H9 (cell line): ENCODE data around the gene CRYGN. TPM values are rescaled to one million over a fixed set of nuclear protein-coding genes. Genes with fewer than 3 reads are reported as not detected.

Experiments used
- DNase-seq: peaks from one replicate; pipeline ENCODE4 v3.0.0-alpha.2; 2017
- H2AFZ ChIP-seq: one replicate; pipeline ENCODE4 v1.6.1; 2013; ENCODE audit warnings: mild to moderate bottlenecking, low read length, control low read depth, moderate library complexity
- H2AK5ac ChIP-seq: 2 replicates; pipeline ENCODE4 v1.6.1; 2013; ENCODE audit warnings: low read length, control low read depth, mixed read lengths; ENCODE audit not compliant: insufficient read length
- H2BK120ac ChIP-seq: one replicate; pipeline ENCODE4 v1.6.1; 2013; ENCODE audit warnings: low read depth, mild to moderate bottlenecking, low read length, control low read depth, inconsistent platforms; ENCODE audit not compliant: poor library complexity, severe bottlenecking
- H2BK12ac ChIP-seq: 2 replicates; pipeline ENCODE4 v1.6.1; 2013; ENCODE audit warnings: low read length, control low read depth, mixed read lengths, low read depth; ENCODE audit not compliant: insufficient read length
- H2BK15ac ChIP-seq: 2 replicates; pipeline ENCODE4 v1.6.1; 2013; ENCODE audit warnings: low read depth, low read length, control low read depth
- H2BK20ac ChIP-seq: one replicate; pipeline ENCODE4 v1.6.1; 2013; ENCODE audit warnings: low read depth, mild to moderate bottlenecking, low read length, control low read depth, inconsistent platforms; ENCODE audit not compliant: poor library complexity, severe bottlenecking
- H2BK5ac ChIP-seq: 2 replicates; pipeline ENCODE4 v1.6.1; 2013; ENCODE audit warnings: low read length, control low read depth, mixed read lengths; ENCODE audit not compliant: insufficient read length
- H3K14ac ChIP-seq: 2 replicates; pipeline ENCODE4 v1.6.1; 2013; ENCODE audit warnings: low read length, control low read depth; ENCODE audit not compliant: insufficient read depth
- H3K18ac ChIP-seq: 2 replicates; pipeline ENCODE4 v1.6.1; 2013; ENCODE audit warnings: low read depth, mild to moderate bottlenecking, mixed read lengths, low read length, control low read depth; ENCODE audit not compliant: insufficient read length
- H3K23ac ChIP-seq: 2 replicates; pipeline ENCODE4 v1.6.1; 2013; ENCODE audit warnings: low read length, control low read depth, mixed read lengths, low read depth; ENCODE audit not compliant: insufficient read length
- H3K23me2 ChIP-seq: 2 replicates; pipeline ENCODE4 v1.6.1; 2013; ENCODE audit warnings: low read depth, mild to moderate bottlenecking, mixed read lengths, low read length, control low read depth; ENCODE audit not compliant: insufficient read length, poor library complexity, severe bottlenecking
- H3K27ac ChIP-seq: 2 replicates; pipeline ENCODE4 v1.5.1; 2013; ENCODE audit warnings: low read length, control low read depth, mixed read lengths, low read depth; ENCODE audit not compliant: insufficient read length
- H3K27me3 ChIP-seq: 2 replicates; pipeline ENCODE4 v1.6.1; 2013; ENCODE audit warnings: low read length, control low read depth, inconsistent platforms; ENCODE audit not compliant: insufficient read depth
- H3K4ac ChIP-seq: 2 replicates; pipeline ENCODE4 v1.6.1; 2013; ENCODE audit warnings: low read depth, mild to moderate bottlenecking, control low read depth, inconsistent platforms, low read length, moderate library complexity
- H3K4me1 ChIP-seq: 2 replicates; pipeline ENCODE4 v1.6.1; 2013; ENCODE audit warnings: low read length, control low read depth, inconsistent platforms; ENCODE audit not compliant: insufficient read depth
- H3K4me2 ChIP-seq: 2 replicates; pipeline ENCODE4 v1.6.1; 2013; ENCODE audit warnings: low read length, control low read depth, mixed read lengths; ENCODE audit not compliant: insufficient read length, insufficient read depth
- H3K56ac ChIP-seq: 2 replicates; pipeline ENCODE4 v1.6.1; 2013; ENCODE audit warnings: low read depth, mild to moderate bottlenecking, mixed read lengths, low read length, control low read depth; ENCODE audit not compliant: insufficient read length
- H3K79me1 ChIP-seq: 2 replicates; pipeline ENCODE4 v1.6.1; 2013; ENCODE audit warnings: low read depth, mild to moderate bottlenecking, moderate library complexity, low read length, control low read depth, inconsistent platforms; ENCODE audit not compliant: insufficient read depth, poor library complexity, severe bottlenecking
- H3K79me2 ChIP-seq: 2 replicates; pipeline ENCODE4 v1.6.1; 2013; ENCODE audit warnings: low read length, control low read depth, inconsistent platforms; ENCODE audit not compliant: insufficient read depth
- H3K9ac ChIP-seq: 2 replicates; pipeline ENCODE4 v1.6.1; 2013; ENCODE audit warnings: low read length, control low read depth, mixed read lengths; ENCODE audit not compliant: insufficient read length; ENCODE audit errors: extremely low read depth
- H3K9me3 ChIP-seq: one replicate; pipeline ENCODE4 v1.6.1; 2013; ENCODE audit warnings: low read depth, low read length, inconsistent platforms; ENCODE audit not compliant: control insufficient read depth
- H3T11ph ChIP-seq: one replicate; pipeline ENCODE4 v1.6.1; 2013; ENCODE audit warnings: mild to moderate bottlenecking, low read length, control low read depth, inconsistent platforms
- H4K20me1 ChIP-seq: one replicate; pipeline ENCODE4 v1.6.1; 2013; ENCODE audit not compliant: control insufficient read depth, insufficient read length, insufficient read depth
- H4K5ac ChIP-seq: 2 replicates; pipeline ENCODE4 v1.6.1; 2013; ENCODE audit warnings: low read depth, mild to moderate bottlenecking, mixed read lengths, low read length, control low read depth; ENCODE audit not compliant: insufficient read length
- H4K8ac ChIP-seq: replicated peaks from 2 replicates; pipeline ENCODE4 v1.6.1; 2013; ENCODE audit warnings: low read length, control low read depth, mixed read lengths, low read depth; ENCODE audit not compliant: insufficient read length
- H4K91ac ChIP-seq: 2 replicates; pipeline ENCODE4 v1.6.1; 2013; ENCODE audit warnings: low read depth, mild to moderate bottlenecking, moderate library complexity, mixed read lengths, low read length, control low read depth; ENCODE audit not compliant: insufficient read length
- H3K27ac Mint-ChIP-seq, 3 experiments: 2 replicates in 2 of 3; 3 replicates in 1 of 3; pipeline ENCODE4 v1.8.0; 2020 to 2021; ENCODE audit warnings: mixed read lengths in 3 of 3, mild to moderate bottlenecking in 1 of 3, moderate library complexity in 1 of 3
- H3K27me3 Mint-ChIP-seq: 2 replicates; pipeline ENCODE4 v1.8.0; 2021; ENCODE audit warnings: low read depth, mild to moderate bottlenecking, moderate library complexity, mixed read lengths
- H3K36me3 Mint-ChIP-seq, 3 experiments: 2 replicates in 2 of 3; 3 replicates in 1 of 3; pipeline ENCODE4 v1.8.0; 2020 to 2021; ENCODE audit warnings: low read depth in 3 of 3, mixed read lengths in 3 of 3; ENCODE audit not compliant: insufficient read depth in 1 of 3
- H3K4me1 Mint-ChIP-seq, 2 experiments: 2 replicates each; pipeline ENCODE4 v1.8.0; 2020; ENCODE audit warnings: mixed read lengths in 2 of 2
- H3K4me3 Mint-ChIP-seq, 2 experiments: 2 replicates in 1 of 2; 3 replicates in 1 of 2; pipeline ENCODE4 v1.8.0; 2020 to 2021; ENCODE audit warnings: mild to moderate bottlenecking in 2 of 2, mixed read lengths in 2 of 2, moderate library complexity in 1 of 2
- H3K9me3 Mint-ChIP-seq, 2 experiments: 2 replicates in 1 of 2; 3 replicates in 1 of 2; pipeline ENCODE4 v1.8.0; 2020; ENCODE audit warnings: mild to moderate bottlenecking in 2 of 2, mixed read lengths in 2 of 2, moderate library complexity in 1 of 2
- WGBS: extraction: QIAGEN DNeasy Blood & Tissue Kit; methylation state at CpG from one replicate; pipeline ENCODE4 v1.1.7; 2013; ENCODE audit warnings: missing lambda C conversion rate, low lambda C conversion rate, mixed read lengths; ENCODE audit not compliant: insufficient read length; ENCODE audit errors: extremely low coverage; 5-methylcytosine and 5-hydroxymethylcytosine counted together
- total RNA-seq: library from RNA; stranded (reverse); gene quantifications from 2 replicates; pipeline ENCODE4 v1.2.1, GENCODE V29; 2021
- TF ChIP-seq, protein P1 (sequence below): fragments of 200-600 bp; sonication (generic); conservative IDR thresholded peaks from 3 replicates; pipeline ENCODE4 v1.8.0; 2021; ENCODE audit warnings: antibody characterized with exemption, mild to moderate bottlenecking

Gene CRYGN
- total RNA-seq, 1 experiment from 2014 or later: 1.8 TPM

DNA sequence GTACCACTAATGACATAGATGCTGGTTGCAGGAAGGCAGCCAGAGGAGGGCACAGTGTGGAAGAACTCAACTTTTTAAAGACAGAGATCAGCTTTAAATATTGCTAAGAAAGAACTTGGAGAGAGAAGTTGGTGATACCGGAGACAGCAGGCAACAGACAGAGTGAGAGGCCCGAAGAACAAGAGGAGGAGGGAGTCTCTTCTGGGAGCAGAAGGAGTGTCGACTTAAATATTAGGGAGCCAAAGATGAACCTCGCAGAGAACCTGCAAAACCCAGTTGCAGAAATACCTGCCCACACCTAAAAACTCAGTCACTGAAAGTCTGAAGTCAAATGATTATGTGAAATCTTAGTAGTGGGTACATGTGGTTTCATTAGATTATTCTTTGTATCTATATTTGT is 26.7 kb downstream of the CRYGN start:
- H3K18ac ChIP-seq: no peak overlapping the region
- H3K9ac ChIP-seq: no peak overlapping the region
- H3K9me3 ChIP-seq: no peaks in the 10 kb centered on the region
- H3K27ac ChIP-seq: no peak overlapping the region
- no peak overlapping the region for H2BK20ac ChIP-seq
- H3K4ac ChIP-seq: no peak overlapping the region
- TF ChIP-seq, protein P1, sequence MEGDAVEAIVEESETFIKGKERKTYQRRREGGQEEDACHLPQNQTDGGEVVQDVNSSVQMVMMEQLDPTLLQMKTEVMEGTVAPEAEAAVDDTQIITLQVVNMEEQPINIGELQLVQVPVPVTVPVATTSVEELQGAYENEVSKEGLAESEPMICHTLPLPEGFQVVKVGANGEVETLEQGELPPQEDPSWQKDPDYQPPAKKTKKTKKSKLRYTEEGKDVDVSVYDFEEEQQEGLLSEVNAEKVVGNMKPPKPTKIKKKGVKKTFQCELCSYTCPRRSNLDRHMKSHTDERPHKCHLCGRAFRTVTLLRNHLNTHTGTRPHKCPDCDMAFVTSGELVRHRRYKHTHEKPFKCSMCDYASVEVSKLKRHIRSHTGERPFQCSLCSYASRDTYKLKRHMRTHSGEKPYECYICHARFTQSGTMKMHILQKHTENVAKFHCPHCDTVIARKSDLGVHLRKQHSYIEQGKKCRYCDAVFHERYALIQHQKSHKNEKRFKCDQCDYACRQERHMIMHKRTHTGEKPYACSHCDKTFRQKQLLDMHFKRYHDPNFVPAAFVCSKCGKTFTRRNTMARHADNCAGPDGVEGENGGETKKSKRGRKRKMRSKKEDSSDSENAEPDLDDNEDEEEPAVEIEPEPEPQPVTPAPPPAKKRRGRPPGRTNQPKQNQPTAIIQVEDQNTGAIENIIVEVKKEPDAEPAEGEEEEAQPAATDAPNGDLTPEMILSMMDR: no peak
- no peaks in the 10 kb centered on the region for H3K79me2 ChIP-seq
- H3K4me2 ChIP-seq: no peak overlapping the region
- H2AK5ac ChIP-seq: no peak overlapping the region
- no peak overlapping the region for H3T11ph ChIP-seq
- no peak for DNase-seq
- Mint-ChIP-seq H3K27me3 (peaks cover 90% of the 10 kb centered on the region), H3K4me3 (no peak overlapping the region), H3K36me3 (peaks cover 0 to 4% (median 0%) of the 10 kb centered on the region in 3 experiments; a peak in 1 of 7 replicates), H3K4me1 (peaks cover 34 to 36% of the 10 kb centered on the region in 2 experiments), H3K27ac (no peak overlapping the region), H3K9me3 (peaks cover 2 to 3% of the 10 kb centered on the region in 2 experiments; a peak in 2 of 5 replicates)
- H4K91ac ChIP-seq: no peak overlapping the region
- H4K8ac ChIP-seq: no peak overlapping the region
- peaks cover 8% of the 10 kb centered on the region; the same call in 1 of the 2 replicates for H3K27me3 ChIP-seq
- H3K56ac ChIP-seq: no peak overlapping the region
- no peak overlapping the region for H2BK5ac ChIP-seq
- peaks cover 25% of the 10 kb centered on the region for H3K23me2 ChIP-seq
- WGBS: no CpG with 5 or more reads among the region's 4 CpGs
- no peak overlapping the region for H3K14ac ChIP-seq
- H2AFZ ChIP-seq: no peak overlapping the region
- H3K4me1 ChIP-seq: peaks cover 12% of the 10 kb centered on the region; the same call in 1 of the 2 replicates
- H3K23ac ChIP-seq: no peak overlapping the region
- H2BK12ac ChIP-seq: no peak overlapping the region
- no peak overlapping the region for H2BK120ac ChIP-seq
- H3K79me1 ChIP-seq: no peaks in the 10 kb centered on the region
- H4K20me1 ChIP-seq: no peaks in the 10 kb centered on the region
- no peak overlapping the region for H4K5ac ChIP-seq
- no peak overlapping the region for H2BK15ac ChIP-seq
